GM21619 (cell line): Measurements from ENCODE around the gene DMD.

Experiments used
- ATAC-seq: cut with Tn5 transposase; IDR thresholded peaks from one replicate; pipeline ENCODE4 v1.9.1; 2021; ENCODE audit not compliant: unreplicated experiment

Gene DMD

GRCh38 chrX:33045882-33046281 is 165.5 kb downstream of the DMD start:
- ATAC-seq = no peak

- no peak for ATAC-seq
Observed at GRCh38 chrX:33045245-33045644, 166.1 kb downstream of the DMD start.

GRCh38 chrX:33041141-33041540 is 170.2 kb downstream of the DMD start:
- ATAC-seq = no peak

- ATAC-seq = no peak
Observed at GRCh38 chrX:33032700-33033099, 178.6 kb downstream of the DMD start.

- no peak for ATAC-seq
Observed at GRCh38 chrX:33014949-33015348, 196.4 kb downstream of the DMD start.

- no peak for ATAC-seq
Observed at GRCh38 chrX:33014086-33014485, 197.3 kb downstream of the DMD start.

GRCh38 chrX:33001107-33001506 is 210.2 kb downstream of the DMD start:
- no peak for ATAC-seq

GRCh38 chrX:32998776-32999175 is 212.6 kb downstream of the DMD start:
- no peak for ATAC-seq

GRCh38 chrX:32995427-32995826 is 215.9 kb downstream of the DMD start:
- ATAC-seq = no peak

GRCh38 chrX:32987142-32987541 is 224.2 kb downstream of the DMD start:
- no peak for ATAC-seq

- no peak for ATAC-seq
Observed at GRCh38 chrX:32985544-32985943, 225.8 kb downstream of the DMD start.

GRCh38 chrX:32966821-32967355 is 244.5 kb downstream of the DMD start:
- ATAC-seq = no peak

GRCh38 chrX:32954125-32954524 is 257.2 kb downstream of the DMD start:
- ATAC-seq = no peak

- no peak for ATAC-seq
Observed at GRCh38 chrX:32948130-32948529, 263.2 kb downstream of the DMD start.

GRCh38 chrX:32937043-32937442 is 274.3 kb downstream of the DMD start:
- no peak for ATAC-seq

GRCh38 chrX:32933548-32933947 is 277.8 kb downstream of the DMD start:
- no peak for ATAC-seq

- ATAC-seq = no peak
Observed at GRCh38 chrX:32929040-32929439, 282.3 kb downstream of the DMD start.

- no peak for ATAC-seq
Observed at GRCh38 chrX:32896088-32896487, 315.3 kb downstream of the DMD start.

GRCh38 chrX:32894679-32895078 is 316.7 kb downstream of the DMD start:
- ATAC-seq = no peak

- no peak for ATAC-seq
Observed at GRCh38 chrX:32893751-32894150, 317.6 kb downstream of the DMD start.

GRCh38 chrX:32877592-32877991 is 333.8 kb downstream of the DMD start:
- no peak for ATAC-seq

GRCh38 chrX:32874839-32875238 is 336.5 kb downstream of the DMD start:
- ATAC-seq = no peak

- ATAC-seq = no peak
Observed at GRCh38 chrX:32873786-32874185, 337.6 kb downstream of the DMD start.

- ATAC-seq = no peak
Observed at GRCh38 chrX:32871636-32872035, 339.7 kb downstream of the DMD start.
